Tibial artery (tissue), 4 donors: Measurements from ENCODE around the gene STOML1.
A peak's percentile ranks its signal among the peaks of the same experiment; 100 is the strongest.

Experiments used
- DNase-seq, 2 donors: peaks; one replicate each; pipeline ENCODE4 v3.0.0-alpha.2; 2019
- H3K27ac ChIP-seq, 2 donors: fragments of 200-600 bp; sonication (generic) in 1 of 2; 1 replicate in 1 of 2; 2 replicates in 1 of 2; pipeline ENCODE4 v1.5.1; 2018 to 2019; ENCODE audit warnings: mild to moderate bottlenecking in 1 of 2
- H3K27me3 ChIP-seq, 2 donors: fragments of 200-600 bp; sonication (generic) in 1 of 2; one replicate each; pipeline versions ENCODE4 v1.5.1 to v1.6.0; 2016 to 2019
- H3K36me3 ChIP-seq, 3 donors: fragments of 200-600 bp; sonication (generic) in 2 of 3; one replicate each; pipeline ENCODE4 v1.5.1; 2016 to 2019; ENCODE audit warnings: mild to moderate bottlenecking in 2 of 3
- H3K4me1 ChIP-seq, 4 donors: fragments of 200-600 bp; sonication (generic) in 2 of 4; 1 replicate in 3 of 4; 2 replicates in 1 of 4; pipeline ENCODE4 v1.5.1; 2016 to 2019
- H3K4me3 ChIP-seq, 2 donors: fragments of 200-600 bp; sonication (generic) in 1 of 2; 1 replicate in 1 of 2; 2 replicates in 1 of 2; pipeline ENCODE4 v1.5.1; 2018 to 2019; ENCODE audit warnings: mild to moderate bottlenecking in 2 of 2
- H3K9me3 ChIP-seq, 3 donors: fragments of 200-600 bp; sonication (generic) in 1 of 3; one replicate each; pipeline ENCODE4 v1.5.1; 2016 to 2019
- CTCF ChIP-seq, 2 experiments: fragments of 200-600 bp in 1 of 2; fragments of 450-650 bp in 1 of 2; IDR thresholded peaks; one replicate each; pipeline ENCODE4 v1.5.1; 2017 to 2019; ENCODE audit warnings: antibody characterized with exemption in 2 of 2, mild to moderate bottlenecking in 1 of 2, moderate library complexity in 1 of 2
- intact Hi-C: fragments of 100-400 bp; cut with DNase I; formaldehyde crosslinking; loops from one replicate; pipeline ENCODE4 v1.15.0; 2023; ENCODE audit warnings: low total_unique reads

Gene STOML1

DNA sequence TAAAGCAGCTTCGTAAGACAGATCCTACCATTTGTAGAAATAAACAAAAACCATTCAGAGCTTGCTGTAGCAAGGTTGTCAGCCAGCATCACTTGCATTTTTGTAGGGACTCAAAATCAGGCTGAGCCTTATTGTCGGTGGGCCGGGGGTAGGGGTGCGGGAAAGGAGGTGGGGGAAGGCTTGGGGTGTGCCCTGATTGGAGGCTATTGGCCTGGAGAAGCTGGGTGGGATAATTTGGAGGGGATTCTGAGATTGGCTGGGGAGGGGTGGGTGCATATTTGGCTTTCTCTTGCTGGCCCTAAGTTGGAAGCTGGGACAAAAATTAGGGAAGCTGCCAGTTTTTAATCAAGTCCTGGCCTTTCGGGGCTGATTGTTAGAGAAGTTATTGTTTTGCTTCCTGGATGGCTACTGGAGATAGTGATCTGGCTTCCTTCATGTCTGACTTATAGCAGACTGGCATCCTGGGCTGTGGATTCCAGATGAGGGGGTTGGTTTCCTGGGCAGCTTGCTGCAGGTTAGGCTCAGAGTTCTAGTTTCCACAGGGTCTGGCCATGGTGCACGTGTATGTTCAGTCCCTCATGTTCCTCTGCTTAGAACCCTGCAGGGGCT lies 22.8 kb downstream of the STOML1 start:
- Histone ChIP-seq H3K4me1 (peaks cover 0 to 24% (median 11%) of the 10 kb centered on the region in 4 donors), H3K4me3 (no peak overlapping the region), H3K9me3 (no peaks in the 10 kb centered on the region), H3K27me3 (no peaks in the 10 kb centered on the region), H3K36me3 (no peaks in the 10 kb centered on the region), H3K27ac (no peak overlapping the region)
- intact Hi-C loops: loop anchor here (10.0 kb wide), 2 partner anchors 74 to 336 kb away; no protein-coding TSS in a partner anchor
- DNase-seq: peak in 1 of 2 donors; percentile 42
- TF ChIP-seq CTCF (IDR thresholded peaks at IDR 0.05): no peak

DNA sequence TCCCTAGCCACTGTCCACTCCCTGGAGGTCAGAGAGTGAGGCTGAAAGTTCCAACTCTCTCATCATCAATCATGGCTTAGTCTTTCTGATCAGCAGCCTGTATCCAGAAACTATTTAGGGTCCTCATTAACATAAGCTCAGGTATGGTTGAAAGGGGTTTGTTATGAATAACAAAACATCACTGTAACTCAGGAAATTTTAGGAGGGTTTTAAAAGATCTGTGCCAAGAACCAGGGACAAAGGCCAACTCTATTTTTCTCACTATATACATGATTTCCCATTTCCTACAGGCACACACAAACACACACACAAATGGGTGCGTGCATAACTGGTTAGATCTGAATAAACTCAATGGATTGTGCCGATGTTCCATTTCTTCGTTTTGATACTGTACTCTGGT lies 23.6 kb downstream of the STOML1 start:
- Histone ChIP-seq H3K9me3 (no peaks in the 10 kb centered on the region), H3K4me3 (no peak overlapping the region), H3K27ac (no peak overlapping the region), H3K27me3 (no peaks in the 10 kb centered on the region), H3K36me3 (no peaks in the 10 kb centered on the region), H3K4me1 (peaks cover 0 to 22% (median 10%) of the 10 kb centered on the region in 4 donors)
- intact Hi-C loops: loop anchor here (10.0 kb wide), 2 partner anchors 74 to 336 kb away; no protein-coding TSS in a partner anchor
- no peak for DNase-seq
- no peak for TF ChIP-seq CTCF (IDR thresholded peaks at IDR 0.05)

- Histone ChIP-seq H3K27me3 (no peaks in the 10 kb centered on the region), H3K4me3 (no peak overlapping the region), H3K36me3 (no peaks in the 10 kb centered on the region), H3K27ac (no peak overlapping the region), H3K4me1 (peaks cover 0 to 11% (median 5%) of the 10 kb centered on the region in 4 donors), H3K9me3 (no peaks in the 10 kb centered on the region)
- intact Hi-C loops: loop anchor here (10.0 kb wide), 2 partner anchors 71 to 339 kb away; no protein-coding TSS in a partner anchor
- no peak for DNase-seq
- no peak for TF ChIP-seq CTCF (IDR thresholded peaks at IDR 0.05)
Measured at GRCh38 chr15:73965758-73966113, 26.4 kb downstream of the STOML1 start.

- TF ChIP-seq CTCF (IDR thresholded peaks at IDR 0.05): no peak
- Histone ChIP-seq H3K27me3 (no peaks in the 10 kb centered on the region), H3K4me3 (no peak overlapping the region), H3K36me3 (no peaks in the 10 kb centered on the region), H3K9me3 (no peaks in the 10 kb centered on the region), H3K27ac (no peak overlapping the region), H3K4me1 (peaks cover 0 to 11% (median 5%) of the 10 kb centered on the region in 4 donors)
- DNase-seq: peak in 1 of 2 donors; percentile 58
- intact Hi-C loops: loop anchor here (10.0 kb wide), 2 partner anchors 70 to 340 kb away; no protein-coding TSS in a partner anchor
Measured at GRCh38 chr15:73965094-73965757, 26.9 kb downstream of the STOML1 start.

DNA sequence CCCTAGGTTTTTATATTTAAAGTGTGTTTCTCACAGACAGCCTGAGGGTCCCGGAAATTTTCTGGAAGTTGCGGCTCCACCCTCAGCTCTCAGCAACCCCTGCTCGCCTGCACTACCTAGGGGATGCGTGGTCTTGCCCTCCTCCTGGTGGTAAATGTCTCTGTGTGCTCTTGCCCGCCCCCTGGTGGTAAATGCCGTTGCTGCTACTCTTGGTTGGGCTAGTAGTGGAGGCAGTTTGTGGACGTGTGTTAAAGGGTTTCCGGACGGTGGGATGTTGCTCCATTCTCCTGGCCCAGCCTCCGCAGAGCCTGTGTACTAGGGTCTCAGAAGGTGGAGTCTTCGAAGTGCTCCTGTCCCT lies 27.4 kb downstream of the STOML1 start:
- no peaks in the 10 kb centered on the region for H3K27me3 ChIP-seq
- H3K9me3 ChIP-seq: no peaks in the 10 kb centered on the region
- no peak overlapping the region for H3K4me3 ChIP-seq
- peaks cover 0 to 11% (median 5%) of the 10 kb centered on the region in 4 donors for H3K4me1 ChIP-seq
- intact Hi-C loops: loop anchor here (10.0 kb wide), 2 partner anchors 70 to 340 kb away; no protein-coding TSS in a partner anchor
- no peak overlapping the region for H3K27ac ChIP-seq
- peak; percentile 90 to 92 for DNase-seq
- TF ChIP-seq CTCF (IDR thresholded peaks at IDR 0.05): peak; percentile 95 to 96
- H3K36me3 ChIP-seq: no peaks in the 10 kb centered on the region
